Stomach (tissue), 9 donors: ENCODE measurements around the gene ABCA1. TPM values are rescaled to one million over a fixed set of nuclear protein-coding genes. Genes with fewer than 3 reads are reported as not detected.
A peak's percentile ranks its signal among the peaks of the same experiment; 100 is the strongest.

Experiments used
- DNase-seq, 2 donors: peaks; one replicate each; pipeline versions ENCODE4 v3.0.0 to v3.0.0-alpha.2; 2013 to 2019
- H3K27ac ChIP-seq, 5 donors: fragments of 200-600 bp in 4 of 5; sonication (generic) in 4 of 5; one replicate each; pipeline ENCODE4 v1.5.1; 2013 to 2019; ENCODE audit warnings: mild to moderate bottlenecking in 1 of 5, moderate library complexity in 1 of 5
- H3K27me3 ChIP-seq, 3 donors: fragments of 200-600 bp; sonication (generic); one replicate each; pipeline ENCODE4 v1.5.1; 2017 to 2019; ENCODE audit warnings: mixed run types in 1 of 3
- H3K36me3 ChIP-seq, 4 donors: fragments of 200-600 bp; sonication (generic); 1 replicate in 3 of 4; 2 replicates in 1 of 4; pipeline ENCODE4 v1.5.1; 2016 to 2019
- H3K4me1 ChIP-seq, 4 donors: fragments of 200-600 bp; sonication (generic); one replicate each; pipeline ENCODE4 v1.5.1; 2016 to 2019
- H3K4me3 ChIP-seq, 4 donors: fragments of 200-600 bp; sonication (generic) in 3 of 4; one replicate each; pipeline ENCODE4 v1.5.1; 2016 to 2019; ENCODE audit warnings: mild to moderate bottlenecking in 1 of 4
- H3K9me3 ChIP-seq, 4 donors: fragments of 200-600 bp; sonication (generic); one replicate each; pipeline ENCODE4 v1.5.1; 2016 to 2019
- CTCF ChIP-seq, 7 experiments: fragments of 450-650 bp in 4 of 7; fragments of 200-600 bp in 3 of 7; sonication (generic) in 3 of 7; IDR thresholded peaks; one replicate each; pipeline ENCODE4 v1.5.1; 2016 to 2019; ENCODE audit warnings: antibody characterized with exemption in 7 of 7, control low read depth in 2 of 7, mild to moderate bottlenecking in 1 of 7
- EP300 ChIP-seq: sonication (generic); formaldehyde crosslinking; IDR thresholded peaks from one replicate; pipeline ENCODE4 v1.6.1; 2017; ENCODE audit warnings: antibody characterized with exemption
- POLR2A ChIP-seq, 4 donors: fragments of 450-650 bp; IDR thresholded peaks; one replicate each; pipeline ENCODE4 v1.6.1; 2016; ENCODE audit warnings: antibody characterized with exemption in 4 of 4, control low read depth in 2 of 4, mild to moderate bottlenecking in 1 of 4, moderate library complexity in 1 of 4
- POLR2AphosphoS5 ChIP-seq, 3 donors: sonication (generic); formaldehyde crosslinking; IDR thresholded peaks; one replicate each; pipeline ENCODE4 v1.6.1; 2016; ENCODE audit warnings: antibody characterized with exemption in 3 of 3
- WGBS, 5 donors: extraction: QIAGEN DNeasy Blood & Tissue Kit in 3 of 5; methylation state at CpG; one replicate each; pipeline versions ENCODE4 v1.1.5 to v1.1.7; 2013 to 2018; 5-methylcytosine and 5-hydroxymethylcytosine counted together
- intact Hi-C: fragments of 100-400 bp; cut with DNase I; formaldehyde crosslinking; loops from one replicate; pipeline ENCODE4 v1.15.1; 2023; ENCODE audit warnings: low total_unique reads
- polyA plus RNA-seq, 3 donors: library from polyadenylated mRNA; stranded (reverse); fragments of 200-250 nt; gene quantifications; one replicate each; pipeline ENCODE4 v1.2.3, GENCODE V29; 2013
- total RNA-seq, 5 donors: library from RNA; depleted of rRNA; stranded (reverse); fragments of >200 nt; gene quantifications; one replicate each; pipeline versions ENCODE4 v1.1.0 to v1.2.3, GENCODE V29; 2014 to 2016
- donor health status: healthy with polysubstance abuse.
- donor health status: Bipolar disorder and iron deficiency.
- donor health status: healthy.

Gene ABCA1
- total and polyA plus RNA-seq, 8 donors, result 1.9 to 75.3 (median 18.4) TPM

- TF ChIP-seq EP300 (no peak), POLR2A (IDR thresholded peaks at IDR 0.05) (no peak), POLR2AphosphoS5 (IDR thresholded peaks at IDR 0.05) (no peak), CTCF (IDR thresholded peaks at IDR 0.05) (no peak)
- WGBS, 5 donors, result 54 to 68% (median 62%) methylated on average over 8 of the region's 8 CpGs
Observed at GRCh38 chr9:104974053-104974962, 46.4 kb upstream of the ABCA1 start.

GRCh38 chr9:104972242-104972866 is 44.4 kb upstream of the ABCA1 start:
- intact Hi-C loops, result no loop called here
- no peaks in the 10 kb centered on the region for H3K27me3 ChIP-seq
- TF ChIP-seq CTCF (IDR thresholded peaks at IDR 0.05) (no peak), POLR2A (IDR thresholded peaks at IDR 0.05) (no peak), POLR2AphosphoS5 (IDR thresholded peaks at IDR 0.05) (no peak), EP300 (no peak)
- WGBS, 5 donors, result 57 to 79% (median 67%) methylated on average over 4 of the region's 4 CpGs
- no peak overlapping the region for H3K27ac ChIP-seq
- DNase-seq, result no peak
- H3K36me3 ChIP-seq, result no peaks in the 10 kb centered on the region
- H3K4me3 ChIP-seq, result no peak overlapping the region
- no peaks in the 10 kb centered on the region for H3K9me3 ChIP-seq
- peaks cover 10 to 34% (median 21%) of the 10 kb centered on the region in 4 donors for H3K4me1 ChIP-seq

More at GRCh38 chr9:104974053-104974962, 46.4 kb upstream of the ABCA1 start:
- H3K27me3 ChIP-seq, result no peaks in the 10 kb centered on the region
- H3K4me3 ChIP-seq, result no peak overlapping the region
- no peak overlapping the region for H3K27ac ChIP-seq
- DNase-seq, result no peak
- peaks cover 0 to 18% (median 10%) of the 10 kb centered on the region in 4 donors for H3K4me1 ChIP-seq
- no peaks in the 10 kb centered on the region for H3K9me3 ChIP-seq
- no peaks in the 10 kb centered on the region for H3K36me3 ChIP-seq
- intact Hi-C loops, result no loop called here

- H3K9me3 ChIP-seq, result no peaks in the 10 kb centered on the region
- 90 to 97% (median 92%) methylated on average over 3 of the region's 3 CpGs for WGBS, 5 donors
- H3K36me3 ChIP-seq, result no peaks in the 10 kb centered on the region
- no peak overlapping the region for H3K27ac ChIP-seq
- H3K4me3 ChIP-seq, result no peak overlapping the region
- TF ChIP-seq EP300 (no peak), CTCF (IDR thresholded peaks at IDR 0.05) (no peak), POLR2A (IDR thresholded peaks at IDR 0.05) (no peak), POLR2AphosphoS5 (IDR thresholded peaks at IDR 0.05) (no peak)
- peaks cover 10 to 34% (median 21%) of the 10 kb centered on the region in 4 donors for H3K4me1 ChIP-seq
- no peak for DNase-seq
- H3K27me3 ChIP-seq, result no peaks in the 10 kb centered on the region
- intact Hi-C loops, result no loop called here
Observed at GRCh38 chr9:104971511-104971910, 43.6 kb upstream of the ABCA1 start.

- H3K9me3 ChIP-seq, result no peaks in the 10 kb centered on the region
- peak in 1 of 2 donors; percentile 20 for DNase-seq
- H3K4me3 ChIP-seq, result no peak overlapping the region
- 77 to 90% (median 87%) methylated on average over 8 of the region's 8 CpGs for WGBS, 5 donors
- peaks cover 10 to 34% (median 21%) of the 10 kb centered on the region in 4 donors for H3K4me1 ChIP-seq
- peak overlapping the region in 3 of 5 donors; percentile 35 to 91 (median 49) for H3K27ac ChIP-seq
- intact Hi-C loops, result no loop called here
- no peaks in the 10 kb centered on the region for H3K27me3 ChIP-seq
- no peaks in the 10 kb centered on the region for H3K36me3 ChIP-seq
- peak; percentile 65 to 85 (median 84) for TF ChIP-seq POLR2AphosphoS5 (IDR thresholded peaks at IDR 0.05)
- no peak for TF ChIP-seq CTCF (IDR thresholded peaks at IDR 0.05)
Observed at GRCh38 chr9:104970271-104970987, 42.5 kb upstream of the ABCA1 start.
